B cell (primary cell): ENCODE measurements around the gene TMEM236.

ENCODE experiments used
- CTCF ChIP-seq: fragments of 200-600 bp; IDR thresholded peaks from one replicate; pipeline ENCODE4 v1.8.0; 2022; ENCODE audit warnings: antibody characterized with exemption, mild to moderate bottlenecking
- EZH2 ChIP-seq: IDR thresholded peaks from 2 replicates; pipeline ENCODE4 v1.6.1; 2012; ENCODE audit warnings: borderline replicate concordance, low read depth, mild to moderate bottlenecking, moderate library complexity, low read length; ENCODE audit not compliant: insufficient read depth, poor library complexity, severe bottlenecking

GRCh38 chr10:17782921-17783665 is 31.1 kb downstream of the TMEM236 start:
- no peak for TF ChIP-seq CTCF
- TF ChIP-seq EZH2 = no peak
